ENCODE data around the gene CPT2.

Gene CPT2

DNA sequence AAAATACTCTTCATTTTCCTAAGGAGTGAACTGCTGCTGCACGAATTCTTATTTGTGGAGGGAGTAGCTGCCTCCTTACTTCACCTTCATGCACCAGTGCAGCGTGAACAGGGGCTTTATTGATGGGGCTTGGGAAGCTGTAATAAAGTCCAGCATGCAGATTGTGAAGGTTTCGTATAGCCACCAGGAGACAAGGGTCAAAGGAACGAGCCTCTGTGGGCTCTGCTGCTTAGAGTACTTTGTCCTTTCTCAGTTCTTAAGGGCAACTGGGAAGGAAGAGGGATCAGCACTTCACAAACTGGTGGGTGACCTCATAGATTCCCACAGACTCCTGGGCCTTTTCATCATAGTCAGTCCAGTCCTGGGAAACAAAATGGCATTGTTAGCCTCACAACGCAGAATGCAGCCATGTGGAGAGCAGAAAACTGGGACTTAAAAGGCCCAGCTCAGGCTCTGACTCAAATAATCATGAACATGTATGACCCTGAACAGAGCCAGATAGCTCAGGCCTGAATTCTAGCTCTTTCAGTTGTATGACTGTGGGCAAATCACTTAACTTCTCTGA lies 17.8 kb downstream of the CPT2 start:
- DNase-seq (ENCODE audit: low read depth in 1 of 2, low spot score in 1 of 2): no peak

DNA sequence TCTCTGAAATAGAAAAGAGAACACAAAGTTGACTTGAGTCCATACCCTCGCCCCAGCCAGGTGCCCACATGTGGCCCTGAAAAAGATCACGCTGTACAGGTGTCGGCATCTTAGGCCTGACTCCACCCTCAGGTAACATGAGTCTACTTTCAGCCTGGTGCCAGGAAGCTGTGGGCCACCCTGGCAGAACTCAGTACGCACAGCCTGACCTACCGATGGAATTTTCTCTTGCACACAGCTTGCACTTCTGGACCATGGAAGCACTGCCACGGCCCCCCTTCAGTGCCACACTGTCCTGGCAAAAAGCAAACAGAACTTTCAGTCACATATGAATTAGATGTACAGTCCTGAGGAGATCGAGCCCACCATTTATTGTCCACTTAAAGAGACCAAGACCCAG lies 21.6 kb downstream of the CPT2 start:
- DNase-seq (ENCODE audit: low read depth in 1 of 2, low spot score in 1 of 2): no peak

DNA sequence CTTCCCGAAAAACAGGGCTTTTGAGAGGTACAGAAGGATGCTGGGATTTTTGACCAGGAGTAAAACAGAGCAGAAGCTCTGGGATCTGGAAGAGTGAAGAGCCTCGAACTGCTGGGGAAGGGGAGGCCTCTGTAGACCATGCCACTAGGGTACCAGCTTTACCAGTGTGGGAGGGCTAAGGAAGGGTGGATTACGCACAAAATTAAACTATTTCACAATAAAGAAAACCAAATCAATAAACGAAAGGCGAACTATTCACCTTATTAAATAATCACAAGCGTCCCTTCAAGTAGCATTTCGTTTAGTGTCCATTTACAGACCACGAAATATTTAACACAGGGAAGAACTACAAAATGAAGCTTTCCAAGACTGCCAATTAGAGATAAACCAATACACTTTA lies 23.1 kb downstream of the CPT2 start:
- DNase-seq (ENCODE audit: low read depth in 1 of 2, low spot score in 1 of 2): no peak

DNA sequence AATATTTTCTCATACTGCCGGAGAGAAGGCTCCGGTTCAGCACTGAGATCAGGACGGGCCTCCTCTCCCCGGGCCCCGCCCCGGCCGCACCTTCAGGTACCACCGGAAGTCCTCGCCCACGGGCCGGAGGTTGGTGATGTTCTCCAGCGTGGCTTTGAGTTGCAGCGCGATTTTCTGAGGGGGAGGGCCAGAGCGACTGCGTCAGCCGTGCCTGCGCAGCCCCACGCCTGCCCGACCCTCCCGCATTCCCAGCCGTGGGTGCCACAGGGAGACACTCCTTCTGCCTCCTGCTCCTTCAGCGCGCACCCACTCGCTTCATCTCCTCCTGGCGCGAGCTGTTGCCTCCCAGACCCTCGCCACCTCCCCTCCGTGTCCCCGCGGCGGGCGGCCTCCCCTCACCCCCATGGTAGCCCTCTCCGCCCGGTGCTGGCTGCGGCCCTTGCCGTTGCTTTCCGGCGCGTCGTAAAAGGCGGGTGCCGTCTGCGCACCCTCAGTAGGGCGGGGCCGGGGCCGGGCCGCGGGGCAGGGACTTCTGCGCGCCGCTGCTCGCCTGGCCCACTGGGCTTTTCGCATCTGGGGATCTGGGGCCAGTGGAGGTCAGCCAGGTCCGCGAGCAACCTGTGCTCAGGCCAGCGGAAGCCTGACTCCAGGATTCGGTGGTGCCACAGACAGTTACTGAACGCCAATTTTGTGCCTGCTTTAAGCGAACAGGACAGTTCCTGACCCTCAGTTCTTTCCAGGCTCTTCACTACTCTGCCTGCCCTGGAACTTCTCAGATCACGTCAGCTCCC lies 23.7 kb downstream of the CPT2 start, which contains the start of gene CZIB:
CZIB (minus strand) TSS at position 464 of the 791 bp plus-strand sequence; CDS start at position 405, 59 bp downstream.
- peak; percentile 86 to 94 for DNase-seq (ENCODE audit: low read depth in 1 of 2, low spot score in 1 of 2)

DNA sequence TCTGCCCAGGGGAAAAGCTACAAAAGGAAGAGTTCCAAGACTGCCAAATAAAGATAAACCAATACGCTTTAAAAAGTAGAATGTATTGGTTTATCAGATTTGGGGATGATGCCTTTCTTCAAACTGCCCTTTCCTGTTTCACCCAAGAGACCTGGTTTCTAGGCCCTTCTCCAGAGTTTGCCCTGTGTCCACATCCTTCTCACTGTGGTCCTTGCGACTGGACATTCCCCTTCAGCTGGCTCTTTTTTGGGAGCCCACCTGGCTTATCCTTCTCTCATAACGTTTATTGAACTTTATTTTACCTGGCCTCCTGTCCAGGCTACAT lies 24.3 kb downstream of the CPT2 start:
- no peak for DNase-seq (ENCODE audit: low read depth in 1 of 2, low spot score in 1 of 2)

DNA sequence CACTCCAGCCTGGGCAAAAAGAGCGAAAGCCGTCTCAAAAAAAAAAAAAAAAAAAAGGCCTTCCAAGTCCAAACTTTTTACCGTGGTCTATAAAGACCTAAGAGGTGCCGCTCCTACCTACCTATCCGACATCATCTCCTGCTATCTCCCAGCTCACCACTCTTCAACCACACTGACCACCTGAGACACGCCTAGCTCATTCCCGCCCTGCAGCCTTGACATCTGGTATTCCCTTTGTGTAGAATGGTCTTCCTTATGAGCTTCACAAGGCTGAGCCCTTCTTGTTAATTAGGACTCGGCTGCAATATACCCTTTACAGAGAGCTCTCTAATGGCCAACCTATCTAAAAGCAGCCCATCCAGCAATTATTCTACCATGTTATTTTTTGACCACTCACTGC lies 41.0 kb downstream of the CPT2 start:
- no peak for DNase-seq (ENCODE audit: low read depth in 1 of 2, low spot score in 1 of 2)

DNA sequence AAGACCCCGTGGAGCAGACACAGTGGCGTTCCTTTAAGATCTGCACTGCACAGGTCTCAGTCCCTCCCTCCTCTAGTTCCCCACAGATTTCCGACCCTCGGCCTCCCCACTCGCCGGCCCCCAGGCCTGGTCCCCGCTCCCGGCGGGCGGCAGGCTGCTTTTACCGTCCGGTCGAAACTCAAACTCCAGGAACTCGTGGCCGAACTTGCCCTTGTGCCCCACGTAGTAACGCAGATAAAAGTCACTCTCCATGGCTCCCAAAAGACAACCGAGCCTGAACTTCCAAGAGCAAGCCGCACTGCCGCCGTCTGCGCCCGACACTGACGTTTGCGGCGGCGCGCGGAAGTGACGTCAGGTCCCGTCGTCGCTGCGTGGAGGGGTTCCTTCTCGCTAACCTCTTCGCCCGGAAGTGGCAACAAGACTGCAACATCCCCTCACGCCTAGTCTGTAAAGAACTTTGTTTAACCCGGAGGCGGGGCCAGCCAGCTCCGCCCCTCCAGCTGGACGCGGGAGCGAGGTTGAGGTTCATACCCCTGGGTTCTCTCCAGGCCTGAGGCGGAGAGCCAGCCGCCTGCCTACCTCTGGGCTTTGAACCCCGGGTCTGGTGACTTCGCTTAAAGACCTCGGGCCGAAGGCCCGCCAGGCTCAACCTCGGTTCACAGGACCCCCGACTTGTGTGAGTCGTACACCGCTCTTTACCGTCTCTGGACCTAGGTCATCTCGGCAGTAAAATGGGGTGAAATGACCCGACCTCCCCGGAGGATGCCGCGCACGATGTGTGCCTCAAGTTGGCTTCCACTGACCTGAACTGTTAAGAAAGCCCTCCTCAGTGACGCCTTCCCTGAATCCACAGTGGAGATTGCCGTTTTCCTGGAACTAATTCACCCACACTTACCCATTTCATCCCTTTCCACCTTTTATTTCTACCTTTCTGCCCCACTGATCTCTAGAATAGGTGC lies 41.9 kb downstream of the CPT2 start, which contains the start of gene MAGOH:
MAGOH (minus strand) TSS at position 322 of the 959 bp plus-strand sequence; CDS start at position 252, 70 bp downstream.
- DNase-seq (ENCODE audit: low read depth in 1 of 2, low spot score in 1 of 2): peak; percentile 82 to 94

DNA sequence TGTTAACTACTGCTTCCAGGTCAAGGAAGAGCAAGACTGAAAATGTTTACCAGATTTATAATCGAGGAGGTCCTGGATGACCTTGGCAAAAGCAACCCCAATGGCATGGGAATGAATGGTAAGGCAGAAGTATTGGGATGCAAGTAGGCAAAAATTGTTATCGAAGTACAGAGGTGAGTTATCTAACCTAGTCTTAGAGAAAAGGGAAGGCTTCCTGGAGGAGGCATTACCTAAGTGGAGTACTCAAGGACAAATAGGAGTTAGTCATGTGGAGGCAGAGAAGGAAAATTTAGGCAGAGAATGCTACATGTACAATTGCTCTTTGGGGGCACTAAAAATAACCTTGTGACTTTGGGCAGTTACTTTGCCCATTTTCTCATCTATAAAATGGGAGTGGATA lies 45.2 kb downstream of the CPT2 start:
- DNase-seq (ENCODE audit: low read depth in 1 of 2, low spot score in 1 of 2): no peak

DNA sequence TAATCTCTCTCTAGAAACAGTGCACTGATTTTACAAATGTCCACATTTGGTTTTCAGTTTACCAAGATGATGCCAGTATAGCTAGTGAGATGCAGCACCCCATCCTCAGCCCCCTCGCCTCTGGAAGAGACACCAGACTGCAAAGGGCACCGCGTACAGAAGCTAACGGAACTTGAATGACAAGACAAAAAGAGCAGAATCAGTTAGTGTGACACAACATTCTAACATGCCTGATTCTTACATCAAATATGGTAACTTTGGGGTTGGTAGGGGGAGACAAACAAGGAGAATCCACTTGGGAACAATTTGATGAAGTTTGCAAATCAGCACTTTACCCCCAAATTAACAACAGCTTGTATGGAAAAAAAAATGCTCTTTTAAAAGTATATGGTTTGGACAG lies 45.8 kb downstream of the CPT2 start:
- no peak for DNase-seq (ENCODE audit: low read depth in 1 of 2, low spot score in 1 of 2)

DNA sequence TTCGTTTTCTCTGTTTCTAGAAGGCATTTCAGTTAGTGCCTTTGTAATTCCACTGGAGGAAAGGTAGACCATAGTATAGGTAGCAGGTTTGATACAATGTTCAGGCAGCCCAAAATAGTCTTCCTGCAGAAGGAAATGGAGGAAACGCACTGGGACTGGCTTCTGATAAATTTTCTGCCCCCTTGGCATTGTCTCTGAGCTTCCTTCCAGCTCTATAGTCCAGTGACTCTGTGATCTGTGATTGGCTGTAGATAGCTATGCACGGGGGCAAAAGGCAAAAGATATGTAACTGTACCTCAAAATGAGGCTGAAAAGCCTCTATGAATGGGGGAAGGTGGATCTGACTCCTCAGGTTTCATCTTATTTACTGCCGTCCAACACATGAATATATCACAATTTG lies 47.5 kb downstream of the CPT2 start:
- DNase-seq (ENCODE audit: low read depth in 1 of 2, low spot score in 1 of 2): no peak

DNA sequence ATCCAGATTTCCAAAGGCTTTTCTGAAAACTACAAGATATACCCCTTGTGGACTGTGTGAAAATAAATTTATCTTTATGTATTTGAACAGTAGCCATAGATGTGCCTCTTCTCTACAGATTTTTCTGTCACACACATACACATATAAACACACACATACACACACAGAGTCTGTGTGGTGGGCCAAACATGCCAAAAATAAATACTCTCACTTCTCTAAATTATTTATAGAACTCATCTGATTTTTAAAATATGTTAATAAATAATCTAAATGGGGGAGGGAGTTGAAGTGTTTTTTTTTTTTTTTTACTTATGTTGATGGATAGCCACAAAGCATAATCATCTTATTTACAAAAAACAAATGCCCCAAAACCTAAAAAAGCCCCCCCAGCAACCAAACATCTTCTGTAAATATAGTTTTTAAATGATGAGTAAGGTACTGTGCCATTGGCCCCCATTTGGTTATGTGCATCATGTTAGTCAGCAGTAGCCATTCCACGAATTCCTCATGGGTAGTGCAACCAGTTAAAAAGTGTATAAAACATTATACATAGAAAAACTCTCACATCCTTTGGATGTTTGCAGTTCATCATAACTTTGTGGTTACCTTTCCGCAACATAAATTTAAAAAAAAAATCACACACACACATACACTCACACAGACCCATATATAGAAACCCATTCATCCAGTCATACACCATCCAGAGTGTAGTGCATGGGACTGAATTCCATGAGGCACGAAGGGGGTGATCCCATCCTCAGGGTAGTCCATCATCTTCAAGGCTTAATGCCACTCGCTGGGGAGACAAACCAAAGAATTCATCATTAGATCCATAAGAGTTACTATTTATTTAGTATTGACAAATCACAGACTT lies 49.9 kb downstream of the CPT2 start:
- DNase-seq (ENCODE audit: low read depth in 1 of 2, low spot score in 1 of 2): no peak

DNA sequence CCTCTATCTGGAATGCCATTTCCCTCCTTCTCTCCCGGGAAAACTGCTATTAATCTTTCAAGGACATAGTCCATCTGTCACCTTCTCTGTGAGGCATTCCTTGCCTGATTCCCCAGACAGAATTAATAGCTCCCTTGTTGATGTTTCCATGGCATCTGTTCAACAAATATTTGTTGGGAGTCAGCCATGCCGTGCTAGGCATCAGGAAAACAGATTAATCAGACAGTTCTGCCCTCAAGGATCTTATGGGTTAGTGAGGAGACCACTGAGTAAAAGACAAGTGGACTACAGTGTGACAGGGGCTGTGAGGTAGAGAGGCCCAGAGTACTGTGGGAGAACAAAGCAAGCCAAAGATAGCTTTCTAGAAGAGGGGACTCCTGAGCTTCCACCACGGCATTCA lies 53.1 kb downstream of the CPT2 start:
- no peak for DNase-seq (ENCODE audit: low read depth in 1 of 2, low spot score in 1 of 2)

DNA sequence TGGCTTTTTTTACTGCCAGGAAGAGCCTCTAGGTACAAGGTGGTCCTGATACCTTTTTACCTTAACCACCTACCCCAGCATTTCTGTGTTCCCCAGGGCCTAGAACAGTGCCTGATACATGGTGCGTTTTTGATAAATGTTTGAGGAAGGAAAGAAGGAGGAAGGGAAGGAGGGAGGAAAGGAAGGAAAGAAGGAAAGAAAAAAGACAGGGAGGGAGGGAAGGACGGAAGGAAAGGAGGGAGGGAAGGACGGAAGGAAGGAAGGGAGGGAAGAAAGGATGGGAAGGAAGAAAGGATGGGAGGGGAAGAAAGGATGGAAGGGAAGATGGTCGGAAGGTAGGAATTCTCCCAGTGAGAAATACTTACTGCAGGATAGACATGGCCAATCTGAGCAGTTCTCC lies 53.7 kb downstream of the CPT2 start:
- no peak for DNase-seq (ENCODE audit: low read depth in 1 of 2, low spot score in 1 of 2)

DNA sequence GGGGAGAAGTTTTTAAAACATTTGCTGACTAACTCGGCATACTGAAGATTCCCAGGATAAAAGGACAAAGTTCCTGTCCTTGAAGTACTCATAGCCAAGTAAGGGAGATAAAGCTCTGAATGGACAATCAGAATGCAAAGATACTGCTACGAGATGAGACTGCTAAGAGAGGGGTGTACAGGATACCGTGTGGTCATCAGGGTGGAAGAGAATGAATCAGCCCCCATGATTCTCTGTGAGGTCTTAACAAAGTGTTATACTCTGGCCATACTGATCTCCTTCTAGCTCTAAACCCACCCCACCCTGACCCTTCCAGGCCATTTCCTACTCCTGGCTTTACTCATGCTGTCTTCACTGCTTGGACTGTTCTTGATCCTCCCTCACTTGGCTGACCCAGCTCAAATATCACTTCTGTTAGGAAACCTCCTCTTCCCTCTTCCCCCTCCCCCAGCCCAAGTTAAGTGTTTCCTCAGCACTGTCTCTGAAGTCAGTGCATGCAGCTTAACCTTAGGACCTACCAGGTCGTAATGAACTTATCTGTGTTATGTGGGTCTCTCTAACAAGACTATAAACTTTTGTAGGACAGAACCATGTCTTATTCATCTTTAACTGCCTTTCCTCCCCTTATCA lies 57.5 kb downstream of the CPT2 start:
- DNase-seq (ENCODE audit: low read depth in 1 of 2, low spot score in 1 of 2): no peak

DNA sequence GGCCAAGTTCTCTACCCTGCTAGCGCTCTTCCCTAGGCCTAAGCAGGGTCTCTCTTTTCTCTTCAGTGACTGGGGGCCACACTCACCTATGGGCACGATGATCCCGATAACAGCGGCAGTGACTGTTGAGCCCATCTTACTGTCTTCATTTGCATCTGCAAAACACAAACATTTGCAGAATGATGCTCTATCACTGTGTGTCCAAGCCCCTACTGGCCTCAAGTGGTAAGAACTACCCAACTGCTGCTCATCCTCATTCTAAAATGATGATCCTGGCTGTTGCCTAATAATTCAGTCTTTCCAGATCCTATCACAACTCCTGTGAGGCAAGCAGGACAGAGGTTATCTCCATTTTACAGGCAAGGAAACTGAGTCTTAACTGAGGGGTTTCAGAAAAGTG lies 58.4 kb downstream of the CPT2 start:
- no peak for DNase-seq (ENCODE audit: low read depth in 1 of 2, low spot score in 1 of 2)

DNA sequence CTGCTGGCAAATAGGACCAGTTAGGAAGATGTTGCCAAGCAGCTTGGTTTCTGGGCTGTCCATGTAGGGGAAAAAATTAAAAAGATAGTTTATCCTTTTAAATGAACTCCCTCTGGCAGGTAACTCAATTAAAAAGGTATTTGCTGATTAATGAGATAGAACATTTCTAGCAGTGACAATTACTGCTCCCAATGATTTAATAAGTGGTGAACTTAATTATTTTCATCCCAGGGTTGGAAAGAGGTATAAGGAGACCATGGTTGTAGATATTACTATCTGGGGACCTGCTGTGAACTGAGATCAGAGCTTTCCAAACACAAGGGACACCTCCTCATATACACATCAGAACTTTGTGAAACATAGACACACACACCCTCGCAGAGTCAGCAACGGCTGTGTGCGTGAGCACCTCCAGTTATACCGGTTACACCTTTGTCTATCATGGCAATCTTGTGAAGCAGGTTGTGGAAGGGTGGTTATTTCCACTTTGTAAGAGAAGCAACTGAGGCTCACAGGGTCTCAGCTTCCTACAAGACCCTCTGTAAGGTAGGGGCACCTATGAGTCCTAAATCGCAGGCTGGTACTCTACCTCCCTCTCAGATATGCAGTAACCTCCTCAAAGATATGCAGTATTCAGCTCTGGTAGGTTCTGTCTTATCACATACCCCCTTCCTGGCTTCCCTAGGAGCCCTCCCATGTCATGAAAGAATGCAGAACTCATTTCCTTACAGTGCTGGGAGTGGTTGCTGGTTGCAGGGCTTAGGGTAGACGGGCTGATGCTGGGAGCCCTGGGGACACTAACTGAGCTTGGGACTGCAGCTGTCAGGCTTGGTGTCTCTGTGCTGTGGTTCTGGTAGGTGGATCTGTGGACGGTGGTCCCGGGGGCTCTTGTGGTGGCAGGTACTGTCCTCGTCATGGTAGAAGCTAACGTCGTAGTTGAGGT lies 60.2 kb downstream of the CPT2 start:
- no peak for DNase-seq (ENCODE audit: low read depth in 1 of 2, low spot score in 1 of 2)

DNA sequence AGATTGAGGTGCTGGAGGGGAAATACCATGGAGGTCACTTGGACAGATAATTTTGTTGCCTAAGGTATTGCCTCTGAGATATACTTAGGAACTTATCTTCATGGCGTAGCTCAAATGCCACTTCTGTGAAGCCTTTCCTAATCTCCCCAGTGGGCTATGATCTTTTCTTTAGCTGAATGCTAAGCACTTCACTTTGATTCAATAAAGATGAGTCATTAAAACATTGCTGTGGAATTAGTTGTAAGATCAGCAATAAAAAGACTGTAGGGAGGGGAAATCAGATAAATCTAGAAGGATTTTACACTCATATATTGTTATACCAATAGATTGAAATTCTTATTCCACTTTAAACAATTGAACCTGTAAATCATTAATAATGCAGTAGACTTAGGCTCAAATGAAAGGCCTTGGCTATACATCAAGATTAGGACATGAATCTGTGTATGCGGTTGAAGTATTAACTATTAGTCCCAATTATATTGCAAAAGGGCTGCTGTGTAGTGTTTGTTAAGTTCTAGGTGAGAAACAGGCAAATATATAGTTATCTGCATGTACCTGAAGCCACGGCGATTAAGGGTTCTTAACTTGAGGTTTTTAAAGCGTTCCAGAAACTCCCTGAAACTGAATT lies 60.9 kb downstream of the CPT2 start:
- no peak for DNase-seq (ENCODE audit: low read depth in 1 of 2, low spot score in 1 of 2)

DNA sequence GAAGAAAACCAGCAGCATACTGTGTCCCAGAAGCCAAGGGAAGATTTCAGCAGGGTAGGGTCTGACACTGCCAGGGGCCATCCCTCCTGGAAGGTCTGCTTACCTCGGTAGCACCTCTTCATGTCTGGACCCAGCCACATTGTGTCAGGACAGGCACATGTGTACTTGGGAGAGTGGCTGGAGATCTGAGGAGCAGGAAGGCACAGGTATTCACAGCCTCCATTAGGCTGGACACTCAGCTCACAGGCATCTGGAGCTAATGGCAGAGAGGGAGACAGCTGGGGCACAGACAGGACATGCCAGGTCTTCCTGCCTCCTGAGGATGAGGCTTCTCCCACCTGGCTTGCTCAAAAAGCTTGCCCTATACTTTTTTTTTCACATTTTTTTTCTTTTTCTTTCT lies 61.6 kb downstream of the CPT2 start:
- no peak for DNase-seq (ENCODE audit: low read depth in 1 of 2, low spot score in 1 of 2)

DNA sequence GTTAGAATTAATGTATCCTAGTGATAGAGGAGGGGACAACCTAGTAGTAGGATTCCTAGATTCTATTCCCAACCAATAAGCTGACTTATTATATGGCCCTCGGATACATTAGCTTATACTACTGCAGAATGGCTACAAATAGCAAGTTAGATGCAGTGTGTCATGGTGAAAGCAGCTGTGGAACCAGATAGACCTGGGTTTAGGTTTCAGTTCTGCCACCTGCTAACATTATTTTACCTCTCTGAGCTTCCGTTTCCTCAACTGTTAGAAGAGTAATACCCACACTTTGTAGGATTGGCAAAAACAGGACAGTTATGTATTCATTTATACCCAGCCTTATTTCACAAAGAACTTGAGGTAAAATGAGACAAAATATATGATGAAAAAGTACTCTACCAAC lies 63.3 kb downstream of the CPT2 start:
- no peak for DNase-seq (ENCODE audit: low read depth in 1 of 2, low spot score in 1 of 2)

Measured in stimulated activated CD4-positive, alpha-beta T cell treated with anti-CD3 and anti-CD28 coated beads, Interleukin-15, amount 100 ng/mL, for 1 hour (primary cell).